Large intestine (tissue), 3 donors: ENCODE results near the gene C17orf58. TPM values are rescaled to one million over a fixed set of nuclear protein-coding genes. Genes with fewer than 3 reads are reported as not detected.
"Not testable (repeated sequence)": the region's sequence is repeated elsewhere in the genome, so short reads cannot be mapped to it uniquely, and the experiment has no call there.

Experiments
- DNase-seq, 2 donors: peaks; one replicate each; pipeline versions ENCODE4 v3.0.0 to v3.0.0-alpha.2; 2013
- H3K27ac ChIP-seq: one replicate; pipeline ENCODE4 v1.5.1; 2013; ENCODE audit warnings: low read length
- H3K27me3 ChIP-seq: 2 replicates; pipeline ENCODE4 v1.6.1; 2013; ENCODE audit warnings: low read length; ENCODE audit not compliant: control insufficient read depth, insufficient read depth
- H3K36me3 ChIP-seq: 2 replicates; pipeline ENCODE4 v1.6.1; 2013; ENCODE audit warnings: low read length; ENCODE audit not compliant: control insufficient read depth, insufficient read depth
- H3K4me1 ChIP-seq: one replicate; pipeline ENCODE4 v1.6.1; 2013; ENCODE audit warnings: low read length; ENCODE audit not compliant: control insufficient read depth, insufficient read depth
- H3K4me3 ChIP-seq: one replicate; pipeline ENCODE4 v1.5.1; 2013; ENCODE audit warnings: low read length
- H3K9me3 ChIP-seq: one replicate; pipeline ENCODE4 v1.6.1; 2013; ENCODE audit warnings: mild to moderate bottlenecking, low read depth, low read length, moderate library complexity; ENCODE audit not compliant: control insufficient read depth
- WGBS: methylation state at CpG from one replicate; pipeline ENCODE4 v1.1.5; 2013; ENCODE audit warnings: low lambda C conversion rate; ENCODE audit not compliant: insufficient coverage; 5-methylcytosine and 5-hydroxymethylcytosine counted together
- polyA plus RNA-seq: library from polyadenylated mRNA; unstranded; fragments of 120-200 nt; gene quantifications from one replicate; pipeline ENCODE4 v1.2.1, GENCODE V29; 2013

C17orf58 gene
- polyA plus RNA-seq, 1 donor: 12.4 TPM

DNA sequence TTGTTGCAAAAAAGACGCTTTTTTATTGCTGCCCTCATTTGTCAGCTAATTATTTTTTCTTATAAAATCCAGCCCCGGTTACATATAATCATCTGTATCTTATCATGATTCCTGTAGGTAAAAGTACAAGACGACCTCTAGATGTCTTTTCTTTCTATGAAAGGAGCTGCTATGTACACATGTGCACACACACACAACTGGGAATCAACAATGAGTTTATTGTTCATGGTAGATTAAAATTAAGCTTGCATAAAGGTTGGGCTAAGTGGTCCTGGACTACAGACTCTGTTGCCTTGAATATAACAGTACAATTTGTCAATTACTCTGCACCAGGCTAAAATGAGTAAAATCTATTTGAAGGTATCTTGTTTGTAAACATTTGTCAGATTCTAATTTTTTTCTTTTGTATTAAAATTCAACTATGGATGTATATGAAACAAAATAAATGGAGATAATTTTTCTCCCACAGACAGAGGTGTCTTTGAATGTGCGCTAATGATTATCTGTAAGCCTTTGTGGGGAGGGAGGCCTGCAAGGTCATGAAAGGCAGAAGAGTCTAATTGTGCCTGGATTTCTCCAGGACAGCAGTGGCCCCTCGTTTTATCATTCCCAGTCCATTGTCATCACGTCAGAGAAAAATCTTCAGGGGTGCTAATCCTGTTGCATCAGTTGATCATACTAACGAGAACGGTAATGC, 13.4 kb downstream of the C17orf58 start:
- H3K27ac ChIP-seq: no peak overlapping the region
- DNase-seq: no peak
- no peak overlapping the region for H3K4me3 ChIP-seq
- H3K4me1 ChIP-seq: no peaks in the 10 kb centered on the region
- H3K36me3 ChIP-seq: peaks cover 19% of the 10 kb centered on the region
- WGBS: 80% methylated on average over 1 of the region's 8 CpGs
- H3K9me3 ChIP-seq: no peaks in the 10 kb centered on the region
- H3K27me3 ChIP-seq: no peaks in the 10 kb centered on the region

DNA sequence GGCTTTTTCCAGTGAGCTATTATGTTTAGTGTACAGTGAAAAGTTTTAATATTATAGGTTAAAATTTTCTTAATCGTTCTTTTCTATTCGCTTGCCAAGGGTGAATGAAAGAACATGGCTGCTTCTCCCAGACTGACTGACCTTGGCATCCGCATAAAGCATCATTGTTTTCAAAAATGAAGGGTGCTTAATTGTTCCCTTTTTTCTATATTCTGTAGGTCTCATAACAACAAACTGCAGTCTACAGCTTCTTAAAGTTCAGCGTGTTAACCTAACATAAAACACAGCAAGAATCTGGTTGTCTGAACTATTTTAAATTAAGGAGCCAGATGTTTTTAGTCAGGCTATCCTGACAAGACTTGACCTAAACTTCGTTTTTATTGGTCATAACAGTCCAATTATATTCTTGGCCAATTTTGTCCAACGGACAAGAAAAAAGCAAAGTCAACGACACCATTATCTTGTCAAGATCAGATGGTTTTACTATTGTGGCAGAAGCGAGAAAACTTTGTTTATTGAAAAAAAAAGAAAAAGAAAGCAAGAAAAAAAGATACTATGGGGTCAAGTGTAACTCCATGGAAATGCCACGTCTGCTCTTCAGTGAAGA, 14.1 kb downstream of the C17orf58 start:
- Histone ChIP-seq H3K27me3 (no peaks in the 10 kb centered on the region), H3K27ac (no peak overlapping the region), H3K4me1 (no peaks in the 10 kb centered on the region), H3K4me3 (no peak overlapping the region), H3K9me3 (no peaks in the 10 kb centered on the region), H3K36me3 (peaks cover 21% of the 10 kb centered on the region)
- DNase-seq: no peak
- 75% methylated on average over 6 of the region's 9 CpGs for WGBS

DNA sequence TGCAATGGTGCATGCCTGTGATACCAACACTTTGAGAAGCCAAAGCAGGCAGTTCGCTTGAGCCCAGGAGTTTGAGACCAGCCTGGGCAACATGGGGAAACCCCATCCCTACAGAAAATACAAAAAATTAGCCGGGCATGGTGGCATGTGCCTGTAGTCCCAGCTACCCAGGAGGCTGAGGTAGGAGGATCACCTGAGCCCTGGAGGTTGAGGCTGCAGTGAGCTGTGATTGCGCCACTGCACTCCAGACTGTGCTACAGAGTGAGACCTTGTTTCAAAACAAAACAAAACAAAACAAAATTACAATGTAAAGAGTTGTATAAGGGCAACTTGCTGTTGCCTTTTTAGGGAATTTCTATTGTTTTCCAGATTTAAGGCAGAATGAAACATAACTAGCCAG, 15.4 kb downstream of the C17orf58 start:
- not testable (repeated sequence) for H3K4me1 ChIP-seq, H3K4me3 ChIP-seq, H3K27ac ChIP-seq, H3K9me3 ChIP-seq, H3K27me3 ChIP-seq, DNase-seq
- peaks cover 32% of the 10 kb centered on the region for H3K36me3 ChIP-seq
- no CpG with 5 or more reads among the region's 3 CpGs for WGBS

DNA sequence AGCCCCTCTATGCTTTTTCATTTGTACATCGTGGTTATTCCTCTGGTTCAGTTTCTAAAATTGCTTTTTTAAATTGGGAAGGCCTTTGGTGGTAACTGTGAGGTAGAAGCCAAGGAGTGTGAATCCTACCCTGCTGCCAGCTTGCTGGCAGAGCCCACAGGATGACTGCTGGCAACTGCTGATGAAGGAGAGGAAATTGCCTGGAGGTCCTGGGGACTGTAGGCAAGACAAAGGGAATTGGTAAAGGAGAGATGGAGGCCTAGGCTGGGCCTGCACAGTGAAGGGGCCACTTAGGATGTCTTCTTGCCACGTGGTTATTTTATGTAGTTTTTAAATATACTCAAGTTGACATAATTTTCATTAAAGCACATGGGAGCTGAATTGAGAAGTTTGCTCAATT, 15.8 kb downstream of the C17orf58 start:
- DNase-seq: no peak
- WGBS: 100% methylated on average over 1 of the region's 2 CpGs
- Histone ChIP-seq H3K4me3 (no peak overlapping the region), H3K4me1 (no peaks in the 10 kb centered on the region), H3K27ac (no peak overlapping the region), H3K27me3 (no peaks in the 10 kb centered on the region), H3K9me3 (no peaks in the 10 kb centered on the region), H3K36me3 (peaks cover 36% of the 10 kb centered on the region)

DNA sequence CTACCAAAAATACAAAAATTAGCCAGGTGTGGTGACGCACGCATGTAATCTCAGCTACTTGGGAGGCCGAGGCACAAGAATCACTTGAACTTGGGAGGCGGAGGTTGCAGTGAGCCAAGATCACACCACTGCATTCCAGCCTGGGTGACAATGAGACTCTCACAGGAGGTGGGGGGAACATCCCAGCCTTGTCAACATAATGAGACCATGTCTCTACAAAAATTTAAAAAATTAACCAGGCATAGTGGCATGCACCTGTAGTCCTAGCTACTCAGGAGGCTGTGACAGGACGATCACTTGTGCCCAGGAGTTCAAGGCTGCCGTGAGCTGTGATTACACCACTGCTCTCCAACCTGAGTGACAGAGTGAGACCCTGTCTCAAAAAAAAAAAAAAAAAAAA, 20.0 kb downstream of the C17orf58 start:
- not testable (repeated sequence) for H3K4me1 ChIP-seq, DNase-seq, H3K4me3 ChIP-seq, H3K9me3 ChIP-seq, H3K27ac ChIP-seq, H3K27me3 ChIP-seq
- 100% methylated on average over 2 of the region's 6 CpGs for WGBS
- peaks cover 47% of the 10 kb centered on the region for H3K36me3 ChIP-seq

DNA sequence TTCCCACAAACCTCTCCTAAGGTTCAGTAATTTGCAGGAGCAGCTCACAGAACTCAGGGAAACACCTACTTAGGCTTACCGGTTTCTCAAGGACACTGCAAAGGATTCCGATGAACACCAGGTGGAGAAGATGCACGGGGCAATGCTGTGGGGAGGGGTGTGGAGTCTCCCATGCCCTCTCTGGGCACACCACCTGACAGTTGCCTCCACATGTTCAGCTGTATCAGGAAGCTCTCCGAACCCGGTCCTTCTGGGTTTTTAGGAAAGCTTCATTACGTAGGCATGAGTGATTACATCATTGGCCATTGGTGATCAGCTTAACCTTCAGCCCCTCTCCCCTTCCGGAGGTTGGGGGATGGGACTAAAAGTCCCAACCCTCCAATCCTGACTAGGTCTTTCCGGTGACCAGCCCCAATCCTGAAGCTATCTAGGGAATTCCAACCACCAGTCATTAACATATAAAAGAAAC, 21.6 kb downstream of the C17orf58 start:
- Histone ChIP-seq H3K9me3 (no peaks in the 10 kb centered on the region), H3K4me1 (no peaks in the 10 kb centered on the region), H3K4me3 (no peak overlapping the region), H3K27me3 (no peaks in the 10 kb centered on the region), H3K27ac (no peak overlapping the region), H3K36me3 (peaks cover 44% of the 10 kb centered on the region)
- no CpG with 5 or more reads among the region's 8 CpGs for WGBS
- DNase-seq: no peak

DNA sequence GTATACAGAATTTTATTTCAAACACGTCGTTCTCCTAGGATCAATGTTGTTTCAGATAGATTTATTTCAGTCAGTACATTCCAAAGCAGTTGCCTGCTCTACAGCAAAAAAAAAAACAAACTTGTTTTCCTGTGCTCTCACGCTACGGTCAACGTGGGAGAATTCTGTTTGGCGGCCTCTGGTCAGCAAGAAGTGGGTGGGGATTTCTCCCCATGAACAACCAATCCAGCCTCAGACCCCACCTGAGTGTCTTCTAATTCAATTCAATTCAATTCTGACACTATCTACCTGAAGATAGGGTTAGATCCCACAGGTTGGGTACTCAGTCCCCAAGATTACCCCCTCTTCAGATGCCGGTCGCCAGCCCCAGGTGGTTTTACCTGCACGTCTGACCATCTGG, 22.1 kb downstream of the C17orf58 start:
- Histone ChIP-seq H3K36me3 (peaks cover 41% of the 10 kb centered on the region), H3K27me3 (no peaks in the 10 kb centered on the region), H3K4me3 (no peak overlapping the region), H3K27ac (no peak overlapping the region), H3K4me1 (no peaks in the 10 kb centered on the region), H3K9me3 (no peaks in the 10 kb centered on the region)
- 100% methylated on average over 2 of the region's 9 CpGs for WGBS
- no peak for DNase-seq

DNA sequence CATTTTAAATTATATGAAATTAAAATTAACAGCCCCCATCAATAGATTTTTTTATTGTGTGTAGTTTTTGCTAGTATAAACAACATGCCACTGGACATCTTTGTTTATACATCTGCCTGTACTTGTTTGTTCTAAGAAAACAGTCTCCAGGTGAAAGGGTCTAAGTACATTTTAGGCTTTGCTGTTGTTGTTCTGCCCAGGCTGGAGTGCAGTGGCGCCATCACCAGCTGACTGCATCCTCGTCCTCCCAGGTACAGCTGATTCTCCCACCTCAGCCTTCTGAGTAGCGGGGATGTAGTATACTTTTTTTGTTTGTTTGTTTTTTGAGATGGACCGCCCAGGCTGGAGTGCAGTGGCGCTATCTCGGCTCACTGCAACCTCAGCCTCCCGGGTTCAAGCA, 25.5 kb downstream of the C17orf58 start:
- no CpG with 5 or more reads among the region's 7 CpGs for WGBS
- Histone ChIP-seq H3K9me3 (no peaks in the 10 kb centered on the region), H3K27me3 (no peaks in the 10 kb centered on the region), H3K4me1 (no peaks in the 10 kb centered on the region), H3K36me3 (peaks cover 43% of the 10 kb centered on the region), H3K27ac (no peak overlapping the region), H3K4me3 (no peak overlapping the region)
- no peak for DNase-seq

DNA sequence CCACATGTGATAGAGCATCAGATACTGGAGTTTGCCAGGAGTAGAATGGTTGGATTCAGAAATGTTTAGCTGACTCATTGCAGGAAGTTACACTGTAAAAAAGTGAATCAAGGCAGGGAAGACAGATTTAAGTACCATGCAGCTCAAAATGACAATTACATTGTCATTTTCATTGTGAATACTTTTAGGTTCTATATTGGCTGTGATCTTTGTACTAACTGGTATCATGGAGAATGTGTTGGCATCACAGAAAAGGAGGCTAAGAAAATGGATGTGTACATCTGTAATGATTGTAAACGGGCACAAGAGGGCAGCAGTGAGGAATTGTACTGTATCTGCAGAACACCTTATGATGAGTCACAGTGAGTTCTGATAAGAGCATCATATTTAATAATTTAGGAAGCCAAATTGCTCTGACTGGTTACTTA, 33.1 kb downstream of the C17orf58 start:
- H3K27me3 ChIP-seq, H3K9me3 ChIP-seq, H3K4me3 ChIP-seq, H3K4me1 ChIP-seq, H3K27ac ChIP-seq: not testable (repeated sequence)
- WGBS: no CpG with 5 or more reads among the region's 1 CpG
- peaks cover 39% of the 10 kb centered on the region for H3K36me3 ChIP-seq
- DNase-seq: peak; percentile 51 to 56

DNA sequence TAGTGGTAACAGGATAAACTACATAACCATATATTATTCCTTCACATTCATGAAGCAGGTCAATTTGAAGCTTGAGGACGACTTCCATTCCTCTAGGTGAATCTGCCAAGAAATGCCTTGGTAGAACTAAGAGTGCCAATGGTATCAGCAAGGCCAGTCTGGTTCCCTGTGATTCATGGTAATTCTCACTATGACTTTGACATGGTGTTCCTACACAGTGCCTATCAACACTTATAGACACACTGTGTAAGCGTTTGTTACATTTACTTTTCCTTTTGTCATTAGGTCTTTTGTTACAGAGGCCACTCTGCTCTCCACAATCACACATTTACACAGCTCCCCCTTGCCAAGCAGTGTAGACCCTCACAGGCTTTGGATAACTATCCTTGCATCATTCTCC, 34.1 kb downstream of the C17orf58 start:
- peaks cover 41% of the 10 kb centered on the region for H3K36me3 ChIP-seq
- H3K4me3 ChIP-seq, DNase-seq, H3K9me3 ChIP-seq, H3K4me1 ChIP-seq, H3K27me3 ChIP-seq, H3K27ac ChIP-seq: not testable (repeated sequence)
- 100% methylated on average over 1 of the region's 2 CpGs for WGBS

DNA sequence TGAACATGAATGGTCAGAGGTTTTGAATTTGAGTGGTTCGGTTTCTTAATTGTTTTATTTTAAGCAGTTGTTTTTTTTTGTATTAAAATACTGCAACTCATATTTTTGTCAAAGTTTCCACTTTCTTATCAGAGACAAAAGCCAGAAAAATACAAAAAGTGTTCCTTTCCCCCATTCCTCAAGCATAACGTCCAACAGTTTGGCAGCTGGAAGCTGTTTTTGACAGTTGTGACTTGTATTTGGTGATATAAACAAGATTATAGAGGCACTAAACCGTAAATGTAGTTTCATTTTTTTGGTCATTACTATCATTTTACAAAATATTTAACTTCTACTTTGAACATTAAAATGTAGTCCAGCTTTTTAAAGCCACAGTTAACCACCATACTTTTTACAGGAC, 36.0 kb downstream of the C17orf58 start:
- H3K4me3 ChIP-seq, H3K27me3 ChIP-seq, H3K9me3 ChIP-seq, H3K4me1 ChIP-seq, DNase-seq: not testable (repeated sequence)
- 71% methylated on average over 2 of the region's 3 CpGs for WGBS
- Histone ChIP-seq H3K27ac (peak overlapping the region; percentile 54), H3K36me3 (peaks cover 33% of the 10 kb centered on the region)
